GM21360 (cell line): ENCODE data around the gene RABEPK.
"Not testable (repeated sequence)": the region's sequence is repeated elsewhere in the genome, so short reads cannot be mapped to it uniquely, and the experiment has no call there.

Source experiments
- ATAC-seq: cut with Tn5 transposase; IDR thresholded peaks from one replicate; pipeline ENCODE4 v1.9.1; 2021; ENCODE audit warnings: mild to moderate bottlenecking, moderate library complexity; ENCODE audit not compliant: unreplicated experiment

Gene RABEPK

DNA sequence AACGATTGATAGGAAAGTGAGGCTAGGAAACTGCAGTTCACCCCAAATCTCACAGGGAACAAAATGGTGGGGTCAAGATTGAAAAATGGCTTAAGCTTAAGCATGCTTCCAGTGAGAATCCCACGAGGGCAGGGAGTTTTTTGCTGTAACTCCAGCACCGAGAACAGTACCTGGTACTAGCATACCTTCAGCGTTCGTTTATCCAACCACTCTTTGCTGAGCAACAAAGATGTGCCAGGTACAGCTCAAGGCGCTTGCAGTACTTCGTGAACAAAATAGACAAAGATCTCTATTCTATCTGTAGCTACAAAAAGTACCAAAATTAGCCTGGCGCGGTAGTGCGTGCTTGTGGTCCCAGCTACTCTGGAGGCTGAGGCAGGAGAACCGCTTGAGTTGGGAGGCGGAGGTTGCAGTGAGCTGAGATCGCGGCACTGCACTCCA lies 10.0 kb upstream of the RABEPK start:
- ATAC-seq = no peak

GRCh38 chr9:125194466-125194865 lies 5.9 kb upstream of the RABEPK start:
- not testable (repeated sequence) for ATAC-seq

GRCh38 chr9:125195591-125195990 lies 4.8 kb upstream of the RABEPK start:
- ATAC-seq = not testable (repeated sequence)

- ATAC-seq = no peak
Observed at GRCh38 chr9:125202846-125203618, 2.7 kb downstream of the RABEPK start.

GRCh38 chr9:125204477-125204876 lies 4.1 kb downstream of the RABEPK start:
- ATAC-seq = no peak

DNA sequence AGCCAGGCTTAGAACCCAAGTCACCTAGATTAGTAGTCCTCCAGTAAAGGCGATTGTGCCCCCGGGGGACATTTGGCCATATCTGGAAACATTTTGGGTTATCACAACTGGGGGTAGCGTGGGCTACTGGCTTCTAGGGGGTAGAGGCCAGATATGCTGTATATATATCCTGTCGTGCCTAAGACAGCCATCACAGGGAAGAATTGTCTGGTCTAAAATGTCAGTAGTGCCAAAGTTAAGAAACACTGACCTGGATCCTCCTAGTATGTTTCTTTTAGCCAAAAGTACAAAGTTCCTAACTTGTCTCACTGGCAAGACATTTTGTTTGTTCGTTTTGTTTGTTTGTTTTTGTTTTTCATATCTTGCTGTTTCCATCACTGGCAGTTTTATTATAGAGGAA lies 13.8 kb downstream of the RABEPK start:
- no peak for ATAC-seq

GRCh38 chr9:125218621-125219020 lies 18.3 kb downstream of the RABEPK start:
- ATAC-seq = no peak

GRCh38 chr9:125224858-125225257 lies 24.5 kb downstream of the RABEPK start:
- ATAC-seq = not testable (repeated sequence)

DNA sequence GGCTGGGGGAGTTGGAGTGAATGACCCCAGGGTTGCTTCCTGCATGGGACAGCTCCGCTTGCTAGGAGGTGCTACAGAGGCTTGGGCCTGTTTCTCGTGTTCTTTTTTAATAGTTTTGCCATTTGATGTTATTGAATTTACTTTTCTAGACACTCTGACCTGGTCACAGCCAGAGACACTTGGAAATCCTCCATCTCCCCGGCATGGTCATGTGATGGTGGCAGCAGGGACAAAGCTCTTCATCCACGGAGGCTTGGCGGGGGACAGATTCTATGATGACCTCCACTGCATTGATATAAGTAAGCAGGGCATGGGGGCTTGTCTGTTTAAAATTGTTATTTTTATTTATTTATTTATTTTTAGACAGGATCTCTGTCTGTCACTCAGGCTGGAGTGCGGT lies 27.4 kb downstream of the RABEPK start:
- no peak for ATAC-seq

DNA sequence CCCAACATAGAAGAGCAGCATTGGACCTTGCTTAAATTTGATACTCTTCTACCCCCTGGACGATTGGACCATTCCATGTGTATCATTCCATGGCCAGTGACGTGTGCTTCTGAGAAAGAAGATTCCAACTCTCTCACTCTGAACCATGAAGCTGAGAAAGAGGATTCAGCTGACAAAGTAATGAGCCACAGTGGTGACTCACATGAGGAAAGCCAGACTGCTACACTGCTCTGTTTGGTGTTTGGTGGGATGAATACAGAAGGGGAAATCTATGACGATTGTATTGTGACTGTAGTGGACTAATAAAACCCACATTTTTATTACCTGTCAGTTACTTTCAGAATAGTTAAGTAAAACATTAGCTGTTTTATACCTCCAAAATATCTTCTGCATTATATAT lies 33.3 kb downstream of the RABEPK start:
- no peak for ATAC-seq

DNA sequence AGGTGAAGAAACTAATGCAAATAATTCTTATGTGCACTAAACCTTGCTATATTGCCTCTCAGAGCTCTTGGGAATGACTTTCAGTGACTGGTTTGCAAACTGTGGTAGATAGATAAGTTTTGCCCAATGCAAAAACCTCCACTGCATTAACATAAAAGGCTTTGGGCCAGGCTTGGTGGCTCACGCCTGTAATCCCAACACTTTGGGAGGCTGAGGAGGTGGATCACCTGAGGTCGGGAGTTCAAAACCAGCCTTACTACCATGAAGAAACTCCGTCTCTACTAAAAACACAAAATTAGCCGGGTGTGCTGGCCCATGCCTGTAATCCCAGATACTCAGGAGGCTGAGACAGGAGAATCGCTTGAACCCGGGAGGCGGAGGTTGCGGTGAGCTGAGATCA lies 33.8 kb downstream of the RABEPK start:
- ATAC-seq = not testable (repeated sequence)

DNA sequence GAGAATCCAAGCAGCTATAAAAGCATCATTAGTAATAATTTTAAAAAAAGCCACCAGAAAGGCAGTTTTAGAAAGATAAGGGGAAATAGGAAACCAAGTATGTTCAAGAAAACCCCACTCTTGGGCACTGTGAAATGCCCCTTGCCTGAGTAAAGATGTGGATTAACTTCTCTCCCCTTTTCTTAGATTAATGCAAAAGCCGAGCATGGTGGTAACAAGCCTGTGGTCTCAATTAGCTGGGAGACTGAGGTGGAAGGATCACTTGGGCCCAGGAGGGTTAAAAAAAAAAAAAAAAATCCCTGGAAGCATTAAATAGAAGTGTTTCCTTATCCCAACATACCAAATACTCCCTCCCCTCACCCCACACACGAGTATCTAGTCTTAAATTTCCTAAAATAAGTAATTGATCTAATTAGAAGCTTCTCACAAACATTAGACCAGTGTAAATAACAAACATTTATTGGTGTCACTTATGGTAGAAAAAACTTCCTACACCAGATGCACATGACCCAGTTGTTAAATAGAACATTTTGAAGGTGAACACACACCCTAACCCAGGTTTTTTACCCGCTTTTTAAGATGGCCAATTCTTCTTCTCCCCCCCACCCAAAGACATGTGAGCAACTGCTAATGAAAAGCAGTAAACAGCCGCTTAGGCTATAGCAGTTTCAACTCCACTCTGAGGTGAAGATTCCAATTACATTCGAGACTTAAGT lies 35.6 kb downstream of the RABEPK start:
- no peak for ATAC-seq

DNA sequence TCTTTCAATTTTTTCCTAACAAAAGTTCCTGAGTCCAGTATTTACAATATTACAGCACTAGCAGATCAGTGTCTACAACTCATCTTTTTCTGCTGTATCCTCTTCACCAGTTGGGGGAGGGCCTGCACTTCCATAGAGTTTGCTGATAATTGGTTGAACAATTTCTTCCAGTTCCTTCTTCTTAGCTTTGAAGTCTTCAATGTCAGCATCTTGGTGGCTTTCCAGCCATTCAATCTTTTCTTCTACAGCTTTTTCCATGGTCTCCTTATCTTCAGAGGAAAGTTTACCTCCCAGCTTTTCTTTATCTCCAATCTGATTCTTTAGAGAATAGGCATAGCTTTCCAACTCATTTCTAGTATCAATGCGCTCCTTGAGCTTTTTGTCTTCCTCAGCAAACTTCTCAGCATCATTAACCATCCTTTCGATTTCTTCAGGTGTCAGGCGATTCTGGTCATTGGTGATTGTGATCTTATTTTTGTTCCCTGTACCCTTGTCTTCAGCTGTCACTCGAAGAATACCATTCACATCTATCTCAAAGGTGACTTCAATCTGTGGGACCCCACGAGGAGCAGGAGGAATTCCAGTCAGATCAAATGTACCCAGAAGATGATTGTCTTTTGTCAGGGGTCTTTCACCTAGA lies 36.3 kb downstream of the RABEPK start:
- ATAC-seq = not testable (repeated sequence)

- ATAC-seq = no peak
Observed at GRCh38 chr9:125238127-125238914, 38.0 kb downstream of the RABEPK start.

DNA sequence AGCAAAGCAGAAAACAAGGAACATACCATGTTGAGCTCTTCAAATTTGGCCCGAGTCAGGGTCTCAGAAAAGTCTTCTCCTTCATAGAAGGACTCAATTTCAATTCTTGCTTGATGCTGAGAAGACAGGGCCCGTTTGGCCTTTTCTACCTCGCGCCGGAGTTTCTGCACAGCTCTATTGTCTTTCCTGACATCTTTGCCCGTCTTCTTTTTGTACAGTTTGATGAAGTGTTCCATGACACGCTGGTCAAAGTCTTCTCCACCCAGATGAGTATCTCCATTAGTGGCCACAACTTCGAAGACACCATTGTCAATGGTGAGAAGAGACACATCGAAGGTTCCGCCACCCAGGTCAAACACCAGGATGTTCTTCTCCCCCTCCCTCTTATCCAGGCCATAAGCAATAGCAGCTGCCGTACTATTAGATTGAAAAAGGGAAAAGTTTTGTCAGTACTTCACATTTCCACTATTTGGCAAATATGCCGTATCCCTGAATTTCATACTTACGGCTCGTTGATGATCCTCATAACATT lies 38.6 kb downstream of the RABEPK start:
- ATAC-seq = no peak

DNA sequence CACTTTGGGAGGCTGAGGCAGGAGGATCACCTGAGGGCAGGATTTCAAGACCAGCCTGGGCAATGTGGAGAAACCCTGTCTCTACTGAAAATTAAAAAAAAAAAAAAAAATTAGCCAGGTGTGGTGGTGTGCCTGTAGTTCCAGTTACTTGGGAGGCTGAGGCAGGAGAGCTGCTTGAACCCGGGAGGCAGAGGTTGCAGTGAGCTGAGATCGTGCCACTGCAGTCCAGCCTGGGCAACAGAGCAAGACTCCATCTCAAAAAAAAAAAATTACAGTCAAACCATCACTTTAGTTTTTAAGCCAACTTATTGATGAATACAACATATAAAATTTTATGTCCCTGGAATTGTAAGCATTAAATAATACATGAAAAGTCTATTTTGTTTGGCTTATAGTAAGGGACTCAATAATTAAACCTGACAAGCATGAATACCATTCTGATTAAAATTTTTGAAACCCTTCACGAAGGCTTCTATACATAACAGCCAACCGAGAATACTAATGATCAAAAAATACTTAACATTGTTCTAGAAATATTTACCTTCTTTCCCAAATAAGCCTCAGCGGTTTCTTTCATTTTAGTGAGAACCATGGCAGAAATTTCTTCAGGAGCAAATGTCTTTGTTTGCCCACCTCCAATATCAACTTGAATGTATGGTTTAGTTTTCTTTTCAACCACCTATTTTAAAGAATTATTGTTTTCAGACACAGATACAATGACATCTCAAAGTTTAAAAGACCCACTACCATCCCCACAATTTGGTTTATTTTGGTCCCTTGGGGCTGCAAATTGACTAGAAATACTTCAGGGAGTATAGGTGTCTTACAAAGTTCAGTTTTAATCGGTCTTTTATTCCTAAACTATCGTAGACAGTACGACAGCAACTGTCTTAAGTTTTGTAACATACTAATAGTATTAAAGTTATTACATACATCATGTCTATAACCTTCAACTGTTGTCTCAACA lies 39.6 kb downstream of the RABEPK start:
- ATAC-seq = no peak

DNA sequence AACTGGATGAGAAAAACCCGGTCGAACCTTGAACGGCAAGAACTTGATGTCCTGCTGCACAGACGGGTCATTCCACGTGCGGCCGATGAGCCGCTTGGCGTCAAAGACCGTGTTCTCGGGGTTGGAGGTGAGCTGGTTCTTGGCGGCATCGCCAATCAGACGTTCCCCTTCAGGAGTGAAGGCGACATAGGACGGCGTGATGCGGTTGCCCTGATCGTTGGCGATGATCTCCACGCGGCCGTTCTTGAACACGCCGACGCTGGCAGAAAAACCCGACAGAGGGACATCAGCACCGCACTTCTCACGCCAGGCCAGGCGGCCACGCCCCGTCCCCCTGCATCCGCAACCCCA lies 40.3 kb downstream of the RABEPK start:
- peak; percentile 0 for ATAC-seq

GRCh38 chr9:125241000-125241862 lies 40.9 kb downstream of the RABEPK start, which contains the start of gene HSPA5:
TSS of gene HSPA5 (minus strand) at chr9:125241343. CDS start at chr9:125241126, 217 bp downstream.
- ATAC-seq = peak; percentile 94
